HG03139 (cell line): ENCODE data around the gene MOGAT2.

Experiments
- ATAC-seq: cut with Tn5 transposase; IDR thresholded peaks from one replicate; pipeline ENCODE4 v1.9.1; 2021; ENCODE audit not compliant: unreplicated experiment

The MOGAT2 gene

DNA sequence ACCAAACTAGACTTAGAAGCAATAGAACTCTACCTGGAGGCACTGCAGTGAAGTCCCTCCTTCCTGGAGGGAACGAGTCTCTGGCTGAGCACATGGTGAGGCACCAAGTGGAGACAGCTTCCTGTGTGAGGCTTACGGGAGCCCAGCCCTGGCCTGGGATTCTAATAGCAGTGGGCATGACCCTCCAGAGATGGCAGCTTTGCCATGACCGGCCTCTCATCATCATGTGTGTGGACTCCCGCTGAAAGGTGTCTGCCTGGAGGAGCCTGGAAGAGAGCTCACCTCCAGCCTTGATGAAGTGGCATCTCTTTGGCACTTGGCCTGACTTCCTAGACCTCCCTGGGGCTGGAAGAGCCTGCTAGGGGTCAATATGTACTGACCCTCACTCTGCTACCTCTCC lies 58.9 kb downstream of the MOGAT2 start:
- ATAC-seq, result no peak

GRCh38 chr11:75777461-75778110 lies 59.9 kb downstream of the MOGAT2 start:
- no peak for ATAC-seq

GRCh38 chr11:75778962-75779361 lies 61.3 kb downstream of the MOGAT2 start:
- no peak for ATAC-seq

DNA sequence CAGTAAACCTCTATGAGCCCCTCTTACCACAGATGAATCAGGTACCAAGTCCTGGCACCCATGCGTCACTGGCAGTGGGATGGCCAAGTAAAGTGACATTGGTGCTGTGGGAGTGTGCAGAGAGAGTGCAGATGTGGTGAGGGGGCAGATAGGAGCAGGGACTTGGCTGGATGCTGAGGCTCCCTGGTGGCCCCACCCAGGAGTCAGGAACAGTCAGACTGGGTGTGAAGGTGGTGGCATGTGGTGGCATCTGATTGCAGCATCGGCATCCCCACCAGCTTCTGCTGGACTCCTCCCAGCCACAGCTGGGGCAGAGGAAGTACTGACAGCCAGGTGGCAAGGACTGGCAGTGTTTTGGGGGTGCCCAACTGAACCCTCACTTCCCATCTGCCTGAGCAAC lies 62.3 kb downstream of the MOGAT2 start:
- no peak for ATAC-seq

- ATAC-seq, result no peak
Observed at GRCh38 chr11:75780888-75781287, 63.2 kb downstream of the MOGAT2 start.

GRCh38 chr11:75781296-75781695 lies 63.7 kb downstream of the MOGAT2 start:
- no peak for ATAC-seq

- no peak for ATAC-seq
Observed at GRCh38 chr11:75781831-75782230, 64.2 kb downstream of the MOGAT2 start.
